Endothelial cell of umbilical vein (primary cell): Measurements from ENCODE around the gene CPT1A.

ENCODE experiments used
- EZH2 ChIP-seq: IDR thresholded peaks from 2 replicates; pipeline ENCODE4 v1.6.1; 2012; ENCODE audit warnings: borderline replicate concordance, low read depth, mild to moderate bottlenecking, moderate library complexity, low read length, inconsistent platforms; ENCODE audit not compliant: severe bottlenecking
- GATA2 ChIP-seq: IDR thresholded peaks from 2 replicates; pipeline ENCODE4 v1.7.0; 2011; ENCODE audit warnings: low read depth, mild to moderate bottlenecking, moderate library complexity, mixed read lengths, low read length; ENCODE audit not compliant: insufficient read length, insufficient read depth
- JUN ChIP-seq: IDR thresholded peaks from 2 replicates; pipeline ENCODE4 v1.6.1; 2011; ENCODE audit warnings: borderline replicate concordance, low read depth; ENCODE audit not compliant: insufficient read length, insufficient read depth
- POLR2A ChIP-seq: IDR thresholded peaks from 2 replicates; pipeline ENCODE4 v1.6.1; 2012; ENCODE audit warnings: low read depth, mild to moderate bottlenecking, control low read depth, low read length
- POLR2AphosphoS5 ChIP-seq: IDR thresholded peaks from 2 replicates; pipeline ENCODE4 v1.6.1; 2012; ENCODE audit warnings: low read depth, mild to moderate bottlenecking, control low read depth, low read length, moderate library complexity; ENCODE audit not compliant: insufficient read depth
- TF ChIP-seq, protein P1 (sequence below): IDR thresholded peaks from 2 replicates; pipeline ENCODE4 v1.6.1; 2011; ENCODE audit not compliant: insufficient read depth, insufficient read length
- TF ChIP-seq, protein P2 (sequence below), 2 donors: IDR thresholded peaks; 1 replicate in 1 of 2; 2 replicates in 1 of 2; pipeline ENCODE4 v1.5.1; 2011; ENCODE audit warnings: low read length in 2 of 2, mild to moderate bottlenecking in 2 of 2, moderate library complexity in 2 of 2, control low read depth in 1 of 2, inconsistent platforms in 1 of 2, low read depth in 1 of 2; ENCODE audit not compliant: insufficient read depth in 1 of 2; ENCODE audit errors: extremely low read depth in 1 of 2

DNA sequence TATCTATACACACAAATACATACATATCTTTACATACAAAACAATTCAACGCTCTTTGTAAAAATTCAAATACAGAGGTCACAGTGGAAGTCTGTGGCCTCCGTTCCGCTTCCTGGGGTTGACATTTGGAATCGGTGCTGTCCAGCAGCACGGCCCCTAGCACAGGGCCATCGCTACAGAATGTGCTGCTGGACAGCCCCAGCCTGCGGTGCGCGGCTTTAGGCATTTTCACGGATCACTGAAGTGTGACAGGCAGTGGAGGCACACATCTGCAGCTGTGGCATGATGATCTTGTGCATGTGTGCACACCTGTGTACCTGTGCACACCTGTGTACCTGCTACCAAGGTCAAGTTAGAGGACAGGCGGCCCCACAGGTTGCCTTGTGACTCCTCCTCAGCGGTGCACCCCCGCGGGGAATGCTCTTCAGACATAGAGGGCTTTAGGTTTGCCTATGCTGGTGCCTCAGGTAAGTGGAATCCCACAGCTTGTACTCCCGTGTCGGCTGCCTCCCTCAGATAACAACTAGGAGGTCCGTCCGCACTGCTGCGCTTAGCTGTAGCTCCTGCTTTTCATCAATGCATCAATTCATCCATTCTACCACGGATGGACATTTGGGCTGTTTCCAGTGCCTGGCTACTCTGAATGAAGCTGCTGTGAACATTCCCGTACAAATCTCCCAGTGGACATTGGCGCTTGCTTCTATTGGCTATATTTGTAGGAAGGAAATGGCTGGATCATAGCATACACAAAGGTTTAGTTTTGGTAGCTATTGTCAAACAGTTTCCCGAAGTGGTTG, 127.5 kb downstream of the CPT1A start:
- TF ChIP-seq, protein P1, sequence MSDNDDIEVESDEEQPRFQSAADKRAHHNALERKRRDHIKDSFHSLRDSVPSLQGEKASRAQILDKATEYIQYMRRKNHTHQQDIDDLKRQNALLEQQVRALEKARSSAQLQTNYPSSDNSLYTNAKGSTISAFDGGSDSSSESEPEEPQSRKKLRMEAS = no peak
- TF ChIP-seq EZH2 (no peak), POLR2A (no peak), POLR2AphosphoS5 (no peak), JUN (no peak), GATA2 (no peak)
- TF ChIP-seq, protein P2, sequence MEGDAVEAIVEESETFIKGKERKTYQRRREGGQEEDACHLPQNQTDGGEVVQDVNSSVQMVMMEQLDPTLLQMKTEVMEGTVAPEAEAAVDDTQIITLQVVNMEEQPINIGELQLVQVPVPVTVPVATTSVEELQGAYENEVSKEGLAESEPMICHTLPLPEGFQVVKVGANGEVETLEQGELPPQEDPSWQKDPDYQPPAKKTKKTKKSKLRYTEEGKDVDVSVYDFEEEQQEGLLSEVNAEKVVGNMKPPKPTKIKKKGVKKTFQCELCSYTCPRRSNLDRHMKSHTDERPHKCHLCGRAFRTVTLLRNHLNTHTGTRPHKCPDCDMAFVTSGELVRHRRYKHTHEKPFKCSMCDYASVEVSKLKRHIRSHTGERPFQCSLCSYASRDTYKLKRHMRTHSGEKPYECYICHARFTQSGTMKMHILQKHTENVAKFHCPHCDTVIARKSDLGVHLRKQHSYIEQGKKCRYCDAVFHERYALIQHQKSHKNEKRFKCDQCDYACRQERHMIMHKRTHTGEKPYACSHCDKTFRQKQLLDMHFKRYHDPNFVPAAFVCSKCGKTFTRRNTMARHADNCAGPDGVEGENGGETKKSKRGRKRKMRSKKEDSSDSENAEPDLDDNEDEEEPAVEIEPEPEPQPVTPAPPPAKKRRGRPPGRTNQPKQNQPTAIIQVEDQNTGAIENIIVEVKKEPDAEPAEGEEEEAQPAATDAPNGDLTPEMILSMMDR (IDR thresholded peaks at IDR 0.05; ENCODE audit: extremely low read depth in 1 of 2, insufficient read depth in 1 of 2, low read depth in 1 of 2, low read length in 2 of 2) = no peak
